Activated CD4-positive, alpha-beta T cell treated with anti-CD3 and anti-CD28 coated beads, Interleukin-2, amount 50 U/mL, for 4 hours (primary cell): ENCODE results near the gene RIMBP2.

ENCODE experiments used
- DNase-seq, 2 experiments: peaks; one replicate each; pipeline ENCODE4 v3.0.0-alpha.2; 2020

The RIMBP2 gene

GRCh38 chr12:130562716-130563115 lies 153.4 kb downstream of the RIMBP2 start:
- no peak for DNase-seq

- no peak for DNase-seq
These were observed 155.8 kb downstream of the RIMBP2 start for GRCh38 chr12:130560321-130560720.

DNA sequence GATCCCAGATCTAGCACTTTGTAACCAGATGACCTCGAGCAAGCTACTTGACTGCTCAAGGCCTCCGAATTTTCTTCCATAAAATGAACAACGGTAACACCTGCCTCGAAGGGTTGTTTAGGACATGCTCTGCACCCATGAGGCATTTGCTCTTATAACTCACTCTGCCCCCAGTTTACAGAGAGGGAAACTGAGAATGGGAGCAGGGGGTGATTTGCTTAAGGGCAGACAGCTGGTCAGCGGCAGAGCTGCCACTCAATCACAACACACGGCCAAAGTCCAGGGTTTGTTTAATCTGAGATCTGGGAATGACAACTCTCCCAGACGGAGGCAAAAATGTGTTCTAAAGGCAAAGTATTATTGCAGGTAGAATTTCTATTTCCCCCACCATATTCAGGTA lies 156.3 kb downstream of the RIMBP2 start:
- no peak for DNase-seq

DNA sequence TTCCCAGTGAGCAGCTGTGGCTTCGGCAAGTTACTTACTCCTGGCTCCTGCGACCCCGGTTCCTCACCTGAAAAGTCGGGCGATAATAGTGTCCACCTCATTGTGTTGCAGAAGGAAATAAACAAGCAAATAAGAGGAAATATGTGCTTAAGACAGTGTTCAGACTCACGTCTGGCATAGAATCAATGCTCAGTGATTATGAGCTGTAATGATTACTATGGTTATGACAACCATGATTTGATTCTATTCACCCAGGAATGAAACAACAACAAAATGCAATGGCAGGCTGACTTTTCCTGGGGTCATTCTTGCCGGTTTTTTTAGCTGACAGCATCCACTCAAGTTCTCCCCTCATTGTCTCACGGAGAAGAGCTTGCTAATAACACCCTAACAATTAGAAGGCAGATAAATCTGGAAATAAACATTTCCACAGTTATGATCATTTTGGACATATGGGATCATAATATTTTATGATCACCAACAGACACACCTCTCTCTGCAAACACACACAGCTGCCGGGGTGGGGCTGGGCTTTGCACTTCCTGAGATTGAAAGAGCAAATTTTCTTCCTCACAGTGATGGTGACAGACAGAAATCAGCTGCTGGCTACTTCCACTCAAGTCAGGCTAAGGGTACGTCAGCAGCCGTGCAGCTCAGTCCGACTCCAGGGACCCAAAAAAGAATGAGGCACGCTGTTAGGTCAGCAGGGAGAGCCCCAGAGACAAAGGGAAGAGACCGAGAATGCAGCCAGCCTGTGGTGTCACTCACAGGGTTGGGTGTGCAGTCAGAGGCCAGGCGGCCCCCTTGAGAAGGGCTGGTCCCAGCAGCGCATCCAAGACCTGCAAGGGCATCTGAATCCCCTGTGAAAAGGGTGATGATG lies 158.0 kb downstream of the RIMBP2 start:
- DNase-seq = no peak

DNA sequence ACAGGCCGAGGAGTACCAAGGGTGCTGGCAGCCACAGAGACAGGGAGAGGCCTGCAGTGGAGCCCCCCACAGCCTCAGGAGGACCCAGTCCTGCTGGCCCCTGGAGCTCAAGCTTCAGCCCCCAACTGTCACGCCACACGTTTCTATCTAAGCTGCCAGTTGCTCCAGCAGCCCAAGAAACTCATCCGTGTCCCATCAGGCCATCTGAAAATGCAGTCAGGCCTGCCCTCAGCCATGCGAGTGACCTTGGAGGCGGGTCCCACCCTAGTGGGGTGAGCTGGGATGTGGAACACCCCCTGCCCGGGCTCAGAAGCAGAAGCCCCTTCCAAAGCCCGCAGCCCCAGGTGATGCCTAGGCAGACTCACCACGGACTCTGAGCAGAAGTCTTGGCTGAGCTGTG lies 158.9 kb downstream of the RIMBP2 start:
- no peak for DNase-seq

GRCh38 chr12:130556486-130557055 lies 159.5 kb downstream of the RIMBP2 start:
- DNase-seq = no peak

- no peak for DNase-seq
These were observed 160.2 kb downstream of the RIMBP2 start for GRCh38 chr12:130555628-130556485.

DNA sequence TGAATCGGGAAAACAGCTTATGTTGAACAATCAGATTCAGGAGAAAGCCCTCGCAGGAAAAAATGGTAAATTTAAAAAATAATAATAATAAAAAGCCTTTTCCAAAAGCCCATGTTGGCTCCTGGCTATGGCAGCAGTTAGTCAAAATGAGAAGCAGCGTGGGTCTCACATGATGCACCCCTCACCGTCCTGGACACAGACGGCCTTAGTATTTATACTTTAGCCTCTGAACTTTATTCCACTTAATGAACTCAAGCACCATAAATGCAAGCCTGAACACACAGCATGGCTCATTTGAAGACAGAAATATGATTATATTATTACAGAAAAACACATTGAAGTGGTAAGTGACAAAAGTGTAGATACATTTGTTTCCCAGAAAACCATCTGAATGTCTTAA lies 160.9 kb downstream of the RIMBP2 start:
- no peak for DNase-seq

DNA sequence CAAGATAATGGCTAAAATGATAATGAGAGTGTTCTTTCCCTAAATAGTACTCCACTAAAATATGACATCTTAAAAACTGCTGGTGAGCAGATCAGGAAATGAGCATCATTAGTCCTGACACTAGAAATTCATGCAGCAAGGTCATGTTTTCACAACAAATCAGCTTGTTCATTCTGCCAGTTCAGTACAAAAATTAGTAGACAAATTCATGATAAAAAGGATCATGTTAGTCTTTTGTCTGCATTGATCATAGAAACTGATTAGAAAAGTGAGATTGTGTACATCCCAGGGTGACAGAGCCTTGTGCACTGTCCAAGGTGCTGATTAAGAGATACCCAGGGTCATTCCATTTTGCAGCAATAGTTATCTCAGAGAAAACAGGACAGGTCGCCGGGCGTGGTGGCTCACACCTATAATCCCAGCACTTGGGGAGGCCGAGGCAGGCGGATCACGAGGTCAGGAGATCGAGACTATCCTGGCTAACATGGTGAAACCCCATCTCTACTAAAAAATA lies 163.6 kb downstream of the RIMBP2 start:
- no peak for DNase-seq

GRCh38 chr12:130549361-130549760 lies 166.7 kb downstream of the RIMBP2 start:
- no peak for DNase-seq

GRCh38 chr12:130547480-130548155 lies 168.5 kb downstream of the RIMBP2 start:
- DNase-seq = no peak

DNA sequence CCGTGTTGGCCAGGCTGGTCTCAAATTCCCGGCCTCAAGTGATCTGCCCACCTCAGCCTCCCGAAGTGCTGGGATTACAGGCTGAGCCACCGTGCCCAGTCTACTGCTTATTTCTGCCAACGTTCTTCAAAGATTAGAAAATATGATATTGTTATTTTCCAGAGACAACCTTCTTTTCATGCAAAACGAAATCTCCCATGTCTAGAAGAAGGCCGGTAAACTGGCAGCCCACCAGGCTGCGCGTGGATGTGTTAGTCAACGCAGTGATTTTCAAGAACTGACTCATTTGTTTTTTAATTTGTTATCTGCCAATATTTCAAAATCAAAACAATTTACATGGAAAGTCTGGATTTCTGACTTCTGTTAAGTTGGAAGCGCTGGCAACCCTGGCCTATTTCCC lies 169.6 kb downstream of the RIMBP2 start:
- DNase-seq = no peak

GRCh38 chr12:130545475-130545874 lies 170.6 kb downstream of the RIMBP2 start:
- no peak for DNase-seq

- DNase-seq = no peak
These were observed 175.7 kb downstream of the RIMBP2 start for GRCh38 chr12:130540376-130540775.

GRCh38 chr12:130538343-130539095 lies 177.6 kb downstream of the RIMBP2 start:
- no peak for DNase-seq

DNA sequence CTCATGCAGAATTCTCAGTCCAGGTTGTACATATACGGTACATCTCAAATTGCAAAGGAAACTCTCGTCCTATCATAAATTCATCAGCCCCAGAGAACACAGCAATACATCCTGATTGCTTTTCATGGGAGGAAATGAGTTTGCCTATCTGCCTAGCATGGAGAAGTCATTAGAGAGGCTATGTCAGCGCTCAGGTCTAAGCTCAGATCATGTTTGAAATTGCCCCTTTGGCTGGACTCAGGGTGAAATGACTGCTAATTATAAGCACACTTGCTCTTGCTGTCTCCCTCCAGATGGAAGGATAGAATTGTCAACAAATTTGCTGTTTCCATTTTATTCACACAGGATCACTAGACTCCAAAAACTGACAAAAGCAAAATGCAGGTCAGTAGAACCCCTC lies 178.4 kb downstream of the RIMBP2 start:
- DNase-seq = no peak

- no peak for DNase-seq
These were observed 179.0 kb downstream of the RIMBP2 start for GRCh38 chr12:130537051-130537450.

DNA sequence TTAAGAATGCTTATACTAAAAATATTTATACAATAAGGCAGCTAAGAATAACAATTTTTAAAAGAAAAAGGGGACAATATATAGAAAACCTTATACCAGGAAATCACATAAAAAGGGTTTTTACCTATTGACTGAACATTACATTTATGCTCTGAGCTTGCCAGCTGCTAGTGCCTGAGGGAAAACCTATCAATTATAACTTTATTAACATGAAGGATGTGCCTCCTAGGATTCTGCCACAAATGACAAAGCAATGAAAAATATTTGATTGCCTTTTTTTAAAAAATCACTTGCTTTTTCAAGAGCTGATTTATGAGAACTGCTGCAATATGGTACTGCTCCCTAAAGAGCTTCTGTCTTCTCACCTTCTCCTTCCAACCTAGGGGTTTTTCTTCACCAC lies 185.7 kb downstream of the RIMBP2 start:
- DNase-seq = no peak

DNA sequence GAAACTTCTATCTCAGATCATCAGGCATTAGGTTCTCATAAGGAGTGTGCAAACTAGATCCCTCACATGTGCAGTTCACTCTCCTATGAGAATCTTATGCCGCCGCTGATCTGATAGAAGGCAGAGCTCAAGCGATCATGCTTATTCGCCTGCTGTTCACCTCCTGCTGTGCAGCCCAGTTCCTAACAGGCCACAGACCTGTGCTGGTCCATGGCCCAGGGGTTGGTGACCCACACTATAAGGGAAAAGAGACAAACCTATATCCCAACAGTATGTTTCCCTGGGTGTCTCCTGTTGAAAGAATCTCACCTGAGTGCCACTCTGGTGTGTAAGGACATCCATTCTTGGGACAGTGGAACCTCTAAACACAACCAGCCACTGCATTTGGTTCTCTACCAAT lies 186.3 kb downstream of the RIMBP2 start:
- no peak for DNase-seq

DNA sequence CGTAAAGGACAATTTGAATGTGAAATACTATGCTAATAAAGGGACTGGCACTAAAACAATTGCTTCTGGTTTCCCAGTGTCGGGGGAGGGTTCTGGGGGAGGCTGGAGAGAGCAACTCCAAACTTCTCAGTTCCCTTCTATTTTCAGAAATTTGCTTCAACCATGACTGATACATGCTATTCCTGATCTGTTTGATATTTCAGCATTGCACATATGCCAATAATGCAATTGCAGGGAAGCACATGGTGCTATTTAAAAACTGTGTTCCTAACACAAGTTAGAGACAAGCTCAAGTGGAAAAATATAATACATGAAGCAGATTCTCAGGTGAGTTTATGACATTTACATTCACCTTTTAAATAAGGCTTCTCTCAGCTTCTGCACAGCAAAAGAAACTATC lies 188.9 kb downstream of the RIMBP2 start:
- no peak for DNase-seq

GRCh38 chr12:130526813-130527212 lies 189.3 kb downstream of the RIMBP2 start:
- DNase-seq = no peak
